HG03060 (cell line): Measurements from ENCODE around the gene DBI.

Source experiments
- ATAC-seq: cut with Tn5 transposase; IDR thresholded peaks from one replicate; pipeline ENCODE4 v1.9.1; 2021; ENCODE audit warnings: low read depth, moderate number of reproducible peaks; ENCODE audit not compliant: unreplicated experiment

The DBI gene

DNA sequence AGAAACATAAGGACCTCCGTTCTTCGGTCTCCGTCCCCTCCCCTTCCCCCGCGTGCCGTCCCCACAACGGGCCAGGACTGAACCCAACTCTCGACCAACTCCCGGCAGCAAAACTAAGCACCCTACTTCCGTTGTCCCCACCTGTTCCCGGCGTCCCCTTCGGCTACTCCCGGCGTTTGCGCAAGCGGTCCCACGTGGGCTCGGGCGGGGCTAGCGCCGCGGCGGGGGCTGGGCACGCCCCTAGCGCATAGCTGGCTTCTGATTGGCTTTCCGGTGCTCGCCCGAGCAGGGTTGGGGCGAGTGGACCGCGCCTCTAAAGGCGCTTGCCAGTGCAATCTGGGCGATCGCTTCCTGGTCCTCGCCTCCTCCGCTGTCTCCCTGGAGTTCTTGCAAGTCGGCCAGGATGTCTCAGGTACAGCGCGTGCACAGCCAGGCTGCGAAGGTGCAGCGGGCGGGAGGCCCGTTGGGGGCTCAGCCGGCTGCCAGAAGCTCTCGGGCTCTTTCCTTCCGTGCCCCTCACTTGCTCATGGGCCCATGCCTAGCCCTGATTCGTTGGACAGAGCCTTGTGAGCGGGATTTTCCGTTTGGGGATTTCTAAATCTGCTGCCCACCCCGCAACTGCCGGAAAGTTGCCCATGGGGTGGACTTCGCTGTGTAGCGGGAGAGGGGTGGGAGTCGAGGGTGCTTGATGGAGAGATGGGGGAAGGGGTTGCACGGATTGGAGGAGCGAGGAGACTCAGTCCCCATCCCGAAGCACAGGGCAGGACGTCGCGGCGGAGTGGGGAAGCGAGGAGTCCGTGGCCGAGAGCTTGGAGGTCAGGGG is at the start of gene DBI, which contains the start of gene C2orf76:
Gene DBI (plus strand): TSS at position 329 of the 823 bp plus-strand sequence. CDS start 75 bp downstream, at position 404.
Gene C2orf76 (minus strand): TSS at position 186 of the 823 bp plus-strand sequence. CDS start 26,875 bp downstream, outside the sequence.
- ATAC-seq: peak; percentile 95

DNA sequence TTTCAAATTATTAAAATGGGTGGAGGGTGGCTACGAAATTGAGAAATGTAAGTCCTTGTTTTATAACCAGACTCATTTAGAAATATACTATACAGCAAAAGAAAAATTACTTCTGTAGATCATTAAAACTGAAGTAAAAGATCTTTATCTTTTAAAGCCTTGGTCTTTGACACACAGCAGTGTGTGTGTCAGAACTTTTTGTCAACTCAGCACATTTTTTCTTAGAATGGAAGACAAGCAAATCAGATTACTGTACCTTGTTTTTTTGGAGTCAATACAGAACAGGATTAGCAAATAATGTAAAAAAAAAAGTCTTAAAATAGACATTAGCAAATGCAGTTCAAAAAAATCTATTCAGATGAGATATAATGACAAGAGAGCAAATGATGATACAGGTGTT is 49.2 kb upstream of the DBI start:
- no peak for ATAC-seq

- ATAC-seq: no peak
Observed at GRCh38 chr2:119319593-119319992, 47.2 kb upstream of the DBI start.

GRCh38 chr2:119323459-119323858 is 43.3 kb upstream of the DBI start:
- no peak for ATAC-seq

DNA sequence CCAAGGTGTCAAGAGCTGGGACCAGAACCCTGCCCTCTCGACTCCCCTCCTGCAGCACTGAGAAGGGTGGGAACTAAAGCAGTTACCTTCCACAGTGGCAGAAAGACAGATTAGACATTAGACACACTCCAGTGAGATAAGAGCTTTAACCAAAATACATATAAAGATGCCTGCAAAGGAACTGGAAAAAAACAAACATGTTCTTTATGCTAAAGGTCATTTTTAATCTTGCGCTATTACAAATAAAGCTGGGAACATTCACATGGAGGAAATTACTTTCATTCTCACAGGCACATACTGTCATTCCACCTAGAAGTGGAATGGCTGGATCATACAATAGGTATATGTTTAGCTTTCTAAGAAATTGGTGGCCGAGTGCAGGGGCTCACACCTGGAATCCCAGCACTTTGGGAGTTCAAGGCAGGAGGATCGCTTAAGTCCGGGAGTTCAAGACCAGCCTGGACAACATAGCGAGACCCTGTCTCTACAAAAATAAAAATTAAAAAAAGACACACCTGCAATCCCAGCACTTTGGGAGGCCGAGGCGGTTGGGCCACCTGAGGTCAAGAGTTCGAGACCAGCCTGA is 42.0 kb upstream of the DBI start:
- ATAC-seq: no peak

- no peak for ATAC-seq
Observed at GRCh38 chr2:119326938-119327337, 39.8 kb upstream of the DBI start.

- no peak for ATAC-seq
Observed at GRCh38 chr2:119327431-119327830, 39.3 kb upstream of the DBI start.

DNA sequence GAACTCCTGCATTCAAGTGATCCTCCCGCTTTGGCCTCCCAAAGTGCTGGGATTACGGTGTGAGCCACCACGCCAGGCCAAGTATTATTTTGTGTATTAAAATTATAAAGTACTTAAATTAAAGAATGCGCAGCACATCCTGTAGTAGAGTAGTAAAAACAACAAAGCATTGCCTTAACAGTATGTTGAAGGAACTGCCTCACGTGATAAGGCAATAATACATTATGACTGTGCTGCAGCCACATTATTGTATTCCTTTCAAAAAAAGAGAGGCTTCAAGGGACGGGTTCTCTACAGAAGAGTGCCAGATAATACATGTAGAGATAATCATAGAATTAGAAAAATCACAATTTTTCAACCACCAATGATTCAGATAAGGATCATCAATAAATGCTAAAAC is 33.8 kb upstream of the DBI start:
- ATAC-seq: no peak

- no peak for ATAC-seq
Observed at GRCh38 chr2:119333360-119333759, 33.4 kb upstream of the DBI start.

GRCh38 chr2:119333833-119334232 is 32.9 kb upstream of the DBI start:
- no peak for ATAC-seq

DNA sequence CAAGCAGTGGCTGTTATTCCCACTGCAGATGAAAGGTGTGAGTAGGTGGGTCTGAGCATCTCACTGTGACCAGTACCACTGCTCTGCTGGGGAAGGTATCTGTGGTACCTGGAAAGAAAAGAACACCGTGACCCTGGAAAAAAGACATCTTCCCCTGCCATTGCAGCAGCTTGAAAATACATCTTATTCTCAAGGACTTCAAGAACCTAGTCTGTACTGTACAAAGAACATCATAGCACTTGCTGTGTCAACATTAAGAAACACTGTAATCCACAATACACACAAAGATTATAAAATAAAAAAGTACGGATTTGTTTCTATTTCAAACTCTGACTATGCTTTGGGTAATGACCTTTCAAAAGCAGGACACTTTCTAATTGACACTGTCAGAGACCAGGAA is 29.0 kb upstream of the DBI start:
- no peak for ATAC-seq

- no peak for ATAC-seq
Observed at GRCh38 chr2:119338272-119338671, 28.5 kb upstream of the DBI start.

DNA sequence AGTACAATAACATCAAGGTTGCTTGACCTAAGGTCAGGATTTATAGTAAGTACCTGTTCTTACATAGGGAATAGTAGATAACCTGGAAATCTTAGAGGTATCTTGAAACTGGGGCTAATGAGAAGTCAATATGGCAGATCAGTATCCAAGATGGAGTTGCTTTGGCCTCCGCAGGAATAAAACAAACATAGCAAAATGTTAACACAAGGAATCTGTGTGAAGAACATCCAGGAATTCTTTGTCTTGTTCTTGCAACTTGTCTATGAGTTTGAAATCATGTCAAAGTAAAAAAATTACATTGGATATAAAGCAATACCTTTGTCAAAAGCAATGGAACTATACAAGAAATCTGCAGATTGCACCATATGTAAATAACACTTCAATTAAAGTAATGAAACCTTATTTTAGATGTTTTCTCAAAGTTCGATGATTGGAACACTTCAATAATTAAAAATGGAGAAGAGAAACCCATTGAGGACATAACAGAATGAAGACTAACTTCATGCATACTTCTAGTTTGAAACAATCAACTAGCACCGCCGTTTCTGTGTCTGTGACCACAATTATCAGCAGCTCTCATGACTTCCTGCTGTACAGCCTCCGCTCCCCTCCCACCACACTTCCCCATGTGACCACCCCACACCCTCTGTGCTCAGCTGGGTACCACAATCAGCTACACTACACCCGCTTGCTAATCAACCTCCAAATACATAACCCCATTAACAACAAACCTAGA is 27.8 kb upstream of the DBI start:
- peak; percentile 78 for ATAC-seq

DNA sequence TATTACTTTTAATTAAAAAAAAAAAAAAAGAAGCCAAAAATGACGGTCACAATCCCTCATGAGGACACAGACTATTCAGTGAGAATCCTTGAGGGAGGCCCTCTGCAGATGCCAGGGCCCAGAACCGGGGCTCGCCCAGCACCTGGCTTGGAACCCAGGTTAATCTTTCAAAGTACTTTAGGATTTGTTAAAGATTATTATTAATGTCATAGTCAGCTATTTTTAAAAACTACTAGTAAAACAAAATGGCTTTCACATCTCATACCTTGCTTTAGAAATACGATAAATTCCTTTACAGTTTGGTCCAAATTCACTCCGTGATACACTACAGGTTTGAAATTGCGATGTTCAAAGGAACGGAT is 27.2 kb upstream of the DBI start:
- no peak for ATAC-seq

GRCh38 chr2:119341684-119342083 is 25.1 kb upstream of the DBI start:
- ATAC-seq: no peak

GRCh38 chr2:119349289-119349688 is 17.5 kb upstream of the DBI start:
- ATAC-seq: no peak

DNA sequence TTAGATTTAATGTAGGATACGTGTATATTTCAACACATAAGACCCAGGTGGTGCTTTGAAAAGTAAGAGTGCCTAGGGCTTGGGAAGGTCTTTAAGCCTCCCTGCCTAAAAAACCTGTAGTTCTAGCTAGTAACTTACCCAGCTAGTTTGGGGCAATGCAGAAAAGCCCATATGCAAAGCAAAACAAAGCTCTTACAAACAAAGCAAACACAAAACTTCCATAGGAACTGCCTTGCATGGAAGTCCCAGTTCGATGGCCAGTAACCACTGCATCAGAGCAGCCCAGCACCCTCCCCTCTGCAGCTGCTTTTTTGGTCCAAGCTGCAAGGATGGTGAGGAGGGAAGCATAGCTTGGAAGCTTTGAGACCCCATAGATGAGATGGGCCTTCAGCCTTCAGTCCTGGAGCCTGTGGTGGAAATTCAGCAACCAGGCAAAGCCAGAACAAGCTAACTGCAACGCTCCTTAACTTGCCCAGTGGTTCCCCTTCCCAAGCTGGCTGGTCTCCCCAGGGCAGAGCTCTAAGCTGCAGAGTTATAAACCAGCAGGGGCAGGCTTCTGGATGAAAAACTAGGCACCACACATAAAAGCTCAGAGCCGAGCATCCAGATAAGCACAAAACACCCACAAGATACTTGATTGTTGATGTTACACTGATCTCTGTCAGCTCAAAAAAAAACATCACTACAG is 16.3 kb upstream of the DBI start:
- no peak for ATAC-seq

DNA sequence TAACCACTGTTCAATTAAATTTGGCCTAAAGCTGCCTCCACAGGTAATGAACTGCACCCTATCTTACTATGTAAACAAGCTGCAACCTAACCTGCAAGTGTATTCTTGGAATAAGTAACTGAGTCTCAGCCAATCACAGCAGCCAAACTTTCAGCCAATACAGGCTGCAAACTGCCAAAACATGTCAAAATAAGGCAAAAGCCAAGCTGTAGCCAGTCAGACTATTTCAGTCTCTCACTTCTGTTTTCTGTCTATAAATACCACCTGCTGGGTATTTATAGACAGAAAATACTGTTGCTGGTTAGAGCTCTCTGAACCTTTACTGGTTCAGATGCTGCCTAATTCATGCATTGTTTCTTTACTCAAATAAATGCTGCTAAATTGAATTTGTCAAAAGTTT is 14.4 kb upstream of the DBI start:
- peak; percentile 97 for ATAC-seq

GRCh38 chr2:119354860-119355259 is 11.9 kb upstream of the DBI start:
- ATAC-seq: no peak

DNA sequence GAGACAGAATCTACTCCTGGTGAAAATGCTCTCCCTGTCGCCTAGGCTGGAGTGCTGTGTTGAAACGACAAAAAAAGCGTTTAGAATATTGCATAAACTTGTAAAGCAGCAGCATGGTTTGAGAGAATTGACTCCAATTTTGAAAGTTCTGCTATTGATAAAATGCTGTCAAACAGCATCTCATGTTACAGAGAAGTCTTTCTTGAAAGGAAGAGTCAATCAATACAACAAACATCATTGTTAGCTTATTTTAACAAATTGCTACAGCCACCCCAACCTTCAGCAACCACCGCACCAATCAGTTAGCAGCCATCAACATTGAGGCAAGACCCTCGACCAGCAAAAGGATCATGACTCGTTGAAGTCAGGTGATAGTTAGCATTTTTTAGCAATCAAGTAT is 7.0 kb upstream of the DBI start:
- ATAC-seq: no peak

GRCh38 chr2:119360423-119360966 is 6.3 kb upstream of the DBI start:
- ATAC-seq: no peak
